ENCODE data around the gene L3MBTL3.

L3MBTL3 gene

DNA sequence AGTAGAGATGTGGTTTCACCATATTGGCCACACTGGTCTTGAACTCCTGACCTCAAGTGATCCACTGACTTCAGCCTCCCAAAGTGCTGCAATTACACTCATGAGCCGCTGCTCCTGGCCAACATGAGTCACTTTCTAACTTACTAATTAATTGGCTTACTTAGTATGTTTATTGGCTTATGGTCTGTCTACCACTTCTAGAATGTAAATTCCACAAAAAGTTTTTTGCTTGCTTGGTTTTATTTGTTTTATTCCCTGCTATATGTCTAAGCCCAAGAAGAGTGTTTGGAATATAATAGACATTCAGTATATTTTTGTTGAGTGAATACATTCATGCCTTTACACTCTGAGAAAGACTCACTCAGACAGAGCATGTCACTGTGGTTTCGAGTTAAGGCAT lies 118.4 kb downstream of the L3MBTL3 start:
- TF ChIP-seq, protein P1, sequence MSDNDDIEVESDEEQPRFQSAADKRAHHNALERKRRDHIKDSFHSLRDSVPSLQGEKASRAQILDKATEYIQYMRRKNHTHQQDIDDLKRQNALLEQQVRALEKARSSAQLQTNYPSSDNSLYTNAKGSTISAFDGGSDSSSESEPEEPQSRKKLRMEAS (IDR thresholded peaks at IDR 0.05) = no peak
- TF ChIP-seq YY1 (IDR thresholded peaks at IDR 0.05; ENCODE audit: low read depth) = no peak
- TF ChIP-seq CREB1 (IDR thresholded peaks at IDR 0.05; ENCODE audit: low read depth) = no peak
- TF ChIP-seq ZBTB7A (IDR thresholded peaks at IDR 0.05; ENCODE audit: low read depth) = no peak
- TF ChIP-seq TEAD4 (IDR thresholded peaks at IDR 0.05) = no peak
- TF ChIP-seq, protein P2, sequence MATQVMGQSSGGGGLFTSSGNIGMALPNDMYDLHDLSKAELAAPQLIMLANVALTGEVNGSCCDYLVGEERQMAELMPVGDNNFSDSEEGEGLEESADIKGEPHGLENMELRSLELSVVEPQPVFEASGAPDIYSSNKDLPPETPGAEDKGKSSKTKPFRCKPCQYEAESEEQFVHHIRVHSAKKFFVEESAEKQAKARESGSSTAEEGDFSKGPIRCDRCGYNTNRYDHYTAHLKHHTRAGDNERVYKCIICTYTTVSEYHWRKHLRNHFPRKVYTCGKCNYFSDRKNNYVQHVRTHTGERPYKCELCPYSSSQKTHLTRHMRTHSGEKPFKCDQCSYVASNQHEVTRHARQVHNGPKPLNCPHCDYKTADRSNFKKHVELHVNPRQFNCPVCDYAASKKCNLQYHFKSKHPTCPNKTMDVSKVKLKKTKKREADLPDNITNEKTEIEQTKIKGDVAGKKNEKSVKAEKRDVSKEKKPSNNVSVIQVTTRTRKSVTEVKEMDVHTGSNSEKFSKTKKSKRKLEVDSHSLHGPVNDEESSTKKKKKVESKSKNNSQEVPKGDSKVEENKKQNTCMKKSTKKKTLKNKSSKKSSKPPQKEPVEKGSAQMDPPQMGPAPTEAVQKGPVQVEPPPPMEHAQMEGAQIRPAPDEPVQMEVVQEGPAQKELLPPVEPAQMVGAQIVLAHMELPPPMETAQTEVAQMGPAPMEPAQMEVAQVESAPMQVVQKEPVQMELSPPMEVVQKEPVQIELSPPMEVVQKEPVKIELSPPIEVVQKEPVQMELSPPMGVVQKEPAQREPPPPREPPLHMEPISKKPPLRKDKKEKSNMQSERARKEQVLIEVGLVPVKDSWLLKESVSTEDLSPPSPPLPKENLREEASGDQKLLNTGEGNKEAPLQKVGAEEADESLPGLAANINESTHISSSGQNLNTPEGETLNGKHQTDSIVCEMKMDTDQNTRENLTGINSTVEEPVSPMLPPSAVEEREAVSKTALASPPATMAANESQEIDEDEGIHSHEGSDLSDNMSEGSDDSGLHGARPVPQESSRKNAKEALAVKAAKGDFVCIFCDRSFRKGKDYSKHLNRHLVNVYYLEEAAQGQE (IDR thresholded peaks at IDR 0.05; ENCODE audit: low read depth) = no peak
- TF ChIP-seq CEBPB (IDR thresholded peaks at IDR 0.05) = no peak
- TF ChIP-seq NFIC (IDR thresholded peaks at IDR 0.05) = no peak
- TF ChIP-seq EGR1 (IDR thresholded peaks at IDR 0.05) = no peak
- TF ChIP-seq RAD21 (IDR thresholded peaks at IDR 0.05; ENCODE audit: low read depth) = no peak
- TF ChIP-seq TAF1 (IDR thresholded peaks at IDR 0.05; ENCODE audit: low read depth) = no peak
- TF ChIP-seq EP300 (IDR thresholded peaks at IDR 0.05; ENCODE audit: borderline replicate concordance) = no peak
- TF ChIP-seq, protein P3, sequence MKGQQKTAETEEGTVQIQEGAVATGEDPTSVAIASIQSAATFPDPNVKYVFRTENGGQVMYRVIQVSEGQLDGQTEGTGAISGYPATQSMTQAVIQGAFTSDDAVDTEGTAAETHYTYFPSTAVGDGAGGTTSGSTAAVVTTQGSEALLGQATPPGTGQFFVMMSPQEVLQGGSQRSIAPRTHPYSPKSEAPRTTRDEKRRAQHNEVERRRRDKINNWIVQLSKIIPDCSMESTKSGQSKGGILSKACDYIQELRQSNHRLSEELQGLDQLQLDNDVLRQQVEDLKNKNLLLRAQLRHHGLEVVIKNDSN (IDR thresholded peaks at IDR 0.05) = no peak
- no peak for TF ChIP-seq FOXM1 (IDR thresholded peaks at IDR 0.05; ENCODE audit: borderline replicate concordance, low read depth)
- TF ChIP-seq TCF12 (IDR thresholded peaks at IDR 0.05; ENCODE audit: low read depth) = no peak

DNA sequence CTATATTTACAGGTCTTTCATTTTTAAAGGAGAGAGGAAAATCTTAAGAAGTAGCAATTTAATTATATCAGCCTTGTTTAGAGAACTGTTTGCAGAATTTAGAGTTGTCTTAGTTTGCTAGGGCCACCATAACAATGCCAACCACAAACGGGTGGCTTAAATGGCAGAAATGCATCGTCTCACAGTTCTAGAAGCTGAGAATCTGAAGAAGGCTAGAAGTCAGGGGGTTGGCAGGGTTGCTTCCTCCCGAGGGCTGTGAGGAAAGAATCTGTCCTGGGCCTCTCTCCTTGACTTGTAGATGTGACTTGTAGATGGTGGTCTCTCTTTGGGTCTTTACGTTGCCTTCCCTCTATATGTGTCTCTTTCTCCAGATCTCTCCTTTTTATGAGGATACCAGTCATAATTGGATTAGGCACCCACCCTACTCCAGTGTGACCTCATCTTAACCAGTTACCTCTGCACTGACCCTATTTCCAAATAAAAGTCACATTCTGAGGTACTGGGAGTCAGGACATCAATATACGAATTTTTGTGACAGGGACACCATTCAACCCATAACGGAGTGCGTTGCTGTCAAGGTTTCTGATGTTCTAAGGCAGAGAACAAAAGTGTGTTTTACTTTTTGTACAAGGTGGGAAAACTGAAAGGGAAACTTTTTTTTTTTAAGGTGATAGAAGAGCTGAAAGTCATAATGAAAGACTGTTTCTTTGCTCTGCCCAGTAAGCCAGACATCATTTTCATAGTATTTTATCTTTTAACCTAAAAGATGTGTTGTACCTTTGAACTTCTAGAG lies 119.9 kb downstream of the L3MBTL3 start:
- TF ChIP-seq FOXM1 (IDR thresholded peaks at IDR 0.05; ENCODE audit: borderline replicate concordance, low read depth) (no peak), NFIC (IDR thresholded peaks at IDR 0.05) (no peak), YY1 (IDR thresholded peaks at IDR 0.05; ENCODE audit: low read depth) (no peak), EGR1 (IDR thresholded peaks at IDR 0.05) (no peak), TEAD4 (IDR thresholded peaks at IDR 0.05) (no peak), RAD21 (IDR thresholded peaks at IDR 0.05; ENCODE audit: low read depth) (no peak), TAF1 (IDR thresholded peaks at IDR 0.05; ENCODE audit: low read depth) (no peak), EP300 (IDR thresholded peaks at IDR 0.05; ENCODE audit: borderline replicate concordance) (no peak), TCF12 (IDR thresholded peaks at IDR 0.05; ENCODE audit: low read depth) (no peak)
- TF ChIP-seq, protein P1 (IDR thresholded peaks at IDR 0.05) = no peak
- TF ChIP-seq, protein P3 (IDR thresholded peaks at IDR 0.05) = no peak

DNA sequence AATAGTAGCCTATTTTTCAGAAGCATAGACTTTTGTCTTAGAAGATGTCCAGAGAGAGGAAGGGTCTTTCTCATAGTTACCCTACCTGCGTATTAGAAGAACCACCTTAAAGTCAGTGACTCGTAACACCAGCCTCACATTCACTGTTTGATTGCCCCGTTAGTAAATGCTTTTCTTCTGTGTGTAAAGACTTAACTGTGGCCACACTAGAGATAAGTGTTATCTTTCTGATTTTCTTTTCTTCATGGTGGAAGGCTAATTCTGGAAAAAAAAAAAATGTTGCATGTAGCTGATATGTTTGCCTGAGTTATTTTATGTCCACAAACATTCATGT lies 120.5 kb downstream of the L3MBTL3 start:
- TF ChIP-seq, protein P1 (IDR thresholded peaks at IDR 0.05) = no peak
- TF ChIP-seq TEAD4 (IDR thresholded peaks at IDR 0.05) = no peak
- no peak for TF ChIP-seq TAF1 (IDR thresholded peaks at IDR 0.05; ENCODE audit: low read depth)
- TF ChIP-seq ZBTB7A (IDR thresholded peaks at IDR 0.05; ENCODE audit: low read depth) = no peak
- TF ChIP-seq TCF12 (IDR thresholded peaks at IDR 0.05; ENCODE audit: low read depth) = no peak
- TF ChIP-seq, protein P2 (IDR thresholded peaks at IDR 0.05; ENCODE audit: low read depth) = no peak
- TF ChIP-seq CREB1 (IDR thresholded peaks at IDR 0.05; ENCODE audit: low read depth) = no peak
- TF ChIP-seq EP300 (IDR thresholded peaks at IDR 0.05; ENCODE audit: borderline replicate concordance) = no peak
- TF ChIP-seq NFIC (IDR thresholded peaks at IDR 0.05) = no peak
- no peak for TF ChIP-seq FOXM1 (IDR thresholded peaks at IDR 0.05; ENCODE audit: borderline replicate concordance, low read depth)
- TF ChIP-seq CEBPB (IDR thresholded peaks at IDR 0.05) = no peak
- TF ChIP-seq, protein P3 (IDR thresholded peaks at IDR 0.05) = no peak
- no peak for TF ChIP-seq RAD21 (IDR thresholded peaks at IDR 0.05; ENCODE audit: low read depth)
- TF ChIP-seq EGR1 (IDR thresholded peaks at IDR 0.05) = no peak
- TF ChIP-seq YY1 (IDR thresholded peaks at IDR 0.05; ENCODE audit: low read depth) = no peak

DNA sequence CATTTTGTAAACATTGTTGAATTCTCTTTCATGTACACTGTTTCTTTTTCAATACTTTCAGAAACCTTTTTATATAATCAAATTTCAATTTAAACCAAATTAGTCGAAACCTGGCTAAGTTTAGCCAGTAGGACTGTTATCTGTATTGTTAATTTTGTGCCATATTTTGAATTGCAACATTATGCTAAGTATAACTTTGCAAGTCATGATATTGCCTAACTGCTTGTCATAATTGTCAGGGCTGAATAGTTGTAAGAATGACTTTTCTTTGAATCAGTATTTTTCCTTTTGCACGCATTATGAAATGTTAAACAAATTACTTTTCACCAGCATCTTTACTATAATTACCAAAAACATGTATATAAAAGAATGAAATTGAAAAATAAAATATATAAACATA lies 121.7 kb downstream of the L3MBTL3 start:
- TF ChIP-seq, protein P1 (IDR thresholded peaks at IDR 0.05) = no peak
- TF ChIP-seq FOXM1 (IDR thresholded peaks at IDR 0.05; ENCODE audit: borderline replicate concordance, low read depth) (no peak), TCF12 (IDR thresholded peaks at IDR 0.05; ENCODE audit: low read depth) (no peak), RAD21 (IDR thresholded peaks at IDR 0.05; ENCODE audit: low read depth) (no peak), NFIC (IDR thresholded peaks at IDR 0.05) (no peak), TEAD4 (IDR thresholded peaks at IDR 0.05) (no peak), ZBTB7A (IDR thresholded peaks at IDR 0.05; ENCODE audit: low read depth) (no peak), CEBPB (IDR thresholded peaks at IDR 0.05) (no peak), EGR1 (IDR thresholded peaks at IDR 0.05) (no peak), TAF1 (IDR thresholded peaks at IDR 0.05; ENCODE audit: low read depth) (no peak), CREB1 (IDR thresholded peaks at IDR 0.05; ENCODE audit: low read depth) (no peak), EP300 (IDR thresholded peaks at IDR 0.05; ENCODE audit: borderline replicate concordance) (no peak), YY1 (IDR thresholded peaks at IDR 0.05; ENCODE audit: low read depth) (no peak)
- TF ChIP-seq, protein P3 (IDR thresholded peaks at IDR 0.05) = no peak
- TF ChIP-seq, protein P2 (IDR thresholded peaks at IDR 0.05; ENCODE audit: low read depth) = no peak
